Peyer's patch (tissue), 4 donors: ENCODE measurements around the gene STK25.

Experiments used
- POLR2A ChIP-seq, 2 donors: fragments of 450-650 bp; IDR thresholded peaks; one replicate each; pipeline ENCODE4 v1.5.1; 2017; ENCODE audit warnings: antibody characterized with exemption in 2 of 2, mild to moderate bottlenecking in 2 of 2, moderate library complexity in 2 of 2
- TF ChIP-seq, protein P1 (sequence below), 6 experiments: fragments of 450-650 bp in 4 of 6; fragments of 200-600 bp in 2 of 6; sonication (generic) in 1 of 6; IDR thresholded peaks; one replicate each; pipeline ENCODE4 v1.5.1; 2017 to 2019; ENCODE audit warnings: antibody characterized with exemption in 6 of 6, mild to moderate bottlenecking in 3 of 6, moderate library complexity in 1 of 6

DNA sequence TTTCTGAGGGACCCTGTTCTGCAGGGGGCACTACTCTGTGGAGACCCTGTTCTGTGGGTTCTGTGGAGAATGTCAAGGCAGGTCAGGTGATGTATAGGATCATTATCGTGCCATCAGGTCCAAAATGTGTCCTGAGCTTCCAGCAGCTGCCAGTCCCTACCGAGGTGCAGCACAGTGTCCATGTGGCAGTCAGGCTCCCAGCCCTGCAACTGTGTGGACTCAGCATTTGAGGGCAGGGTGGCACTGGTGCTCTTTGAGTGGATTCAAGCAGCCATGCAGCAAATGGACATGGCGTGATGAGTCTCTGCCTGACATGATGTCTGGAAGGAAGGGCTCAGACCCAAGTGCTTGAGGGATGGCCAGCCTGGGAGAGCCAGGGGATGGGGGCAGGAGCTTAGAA, 35.0 kb downstream of the STK25 start:
- TF ChIP-seq, protein P1, sequence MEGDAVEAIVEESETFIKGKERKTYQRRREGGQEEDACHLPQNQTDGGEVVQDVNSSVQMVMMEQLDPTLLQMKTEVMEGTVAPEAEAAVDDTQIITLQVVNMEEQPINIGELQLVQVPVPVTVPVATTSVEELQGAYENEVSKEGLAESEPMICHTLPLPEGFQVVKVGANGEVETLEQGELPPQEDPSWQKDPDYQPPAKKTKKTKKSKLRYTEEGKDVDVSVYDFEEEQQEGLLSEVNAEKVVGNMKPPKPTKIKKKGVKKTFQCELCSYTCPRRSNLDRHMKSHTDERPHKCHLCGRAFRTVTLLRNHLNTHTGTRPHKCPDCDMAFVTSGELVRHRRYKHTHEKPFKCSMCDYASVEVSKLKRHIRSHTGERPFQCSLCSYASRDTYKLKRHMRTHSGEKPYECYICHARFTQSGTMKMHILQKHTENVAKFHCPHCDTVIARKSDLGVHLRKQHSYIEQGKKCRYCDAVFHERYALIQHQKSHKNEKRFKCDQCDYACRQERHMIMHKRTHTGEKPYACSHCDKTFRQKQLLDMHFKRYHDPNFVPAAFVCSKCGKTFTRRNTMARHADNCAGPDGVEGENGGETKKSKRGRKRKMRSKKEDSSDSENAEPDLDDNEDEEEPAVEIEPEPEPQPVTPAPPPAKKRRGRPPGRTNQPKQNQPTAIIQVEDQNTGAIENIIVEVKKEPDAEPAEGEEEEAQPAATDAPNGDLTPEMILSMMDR (IDR thresholded peaks at IDR 0.05) = no peak
- TF ChIP-seq POLR2A (IDR thresholded peaks at IDR 0.05) = no peak
